IPS DF 19.7 (cell line): Measurements from ENCODE around the gene MAP4K3.
"Not testable (repeated sequence)": the region's sequence is repeated elsewhere in the genome, so short reads cannot be mapped to it uniquely, and the experiment has no call there.

Source experiments
- DNase-seq: peaks from one replicate; pipeline ENCODE4 v3.0.0-alpha.2; 2013; ENCODE audit warnings: low read depth, low spot score

MAP4K3 gene

GRCh38 chr2:39409697-39410389 lies 27.2 kb downstream of the MAP4K3 start:
- no peak for DNase-seq

GRCh38 chr2:39408351-39409136 lies 28.5 kb downstream of the MAP4K3 start:
- no peak for DNase-seq

- DNase-seq, result no peak
These were observed 29.4 kb downstream of the MAP4K3 start for GRCh38 chr2:39407516-39408296.

GRCh38 chr2:39405364-39405763 lies 31.7 kb downstream of the MAP4K3 start:
- no peak for DNase-seq

- DNase-seq, result no peak
These were observed 33.8 kb downstream of the MAP4K3 start for GRCh38 chr2:39403311-39403710.

- no peak for DNase-seq
These were observed 35.8 kb downstream of the MAP4K3 start for GRCh38 chr2:39401319-39401718.

GRCh38 chr2:39399570-39399969 lies 37.5 kb downstream of the MAP4K3 start:
- no peak for DNase-seq

- DNase-seq, result no peak
These were observed 41.8 kb downstream of the MAP4K3 start for GRCh38 chr2:39395313-39395712.

- DNase-seq, result no peak
These were observed 42.5 kb downstream of the MAP4K3 start for GRCh38 chr2:39394516-39394961.

- no peak for DNase-seq
These were observed 44.4 kb downstream of the MAP4K3 start for GRCh38 chr2:39392672-39393071.

GRCh38 chr2:39390216-39390615 lies 46.9 kb downstream of the MAP4K3 start:
- no peak for DNase-seq

GRCh38 chr2:39386064-39386463 lies 51.0 kb downstream of the MAP4K3 start:
- DNase-seq, result no peak

GRCh38 chr2:39385172-39385571 lies 51.9 kb downstream of the MAP4K3 start:
- DNase-seq, result no peak

GRCh38 chr2:39384071-39384470 lies 53.0 kb downstream of the MAP4K3 start:
- not testable (repeated sequence) for DNase-seq

- no peak for DNase-seq
These were observed 53.9 kb downstream of the MAP4K3 start for GRCh38 chr2:39383146-39383545.

GRCh38 chr2:39381653-39382052 lies 55.4 kb downstream of the MAP4K3 start:
- no peak for DNase-seq

- no peak for DNase-seq
These were observed 56.4 kb downstream of the MAP4K3 start for GRCh38 chr2:39380525-39381150.

GRCh38 chr2:39379643-39380524 lies 57.2 kb downstream of the MAP4K3 start:
- DNase-seq, result no peak

GRCh38 chr2:39378968-39379367 lies 58.1 kb downstream of the MAP4K3 start:
- no peak for DNase-seq

- no peak for DNase-seq
These were observed 59.7 kb downstream of the MAP4K3 start for GRCh38 chr2:39377226-39377939.
